Upper lobe of left lung (tissue), 6 donors: ENCODE results near the gene PLXNA4. TPM values are rescaled to one million over a fixed set of nuclear protein-coding genes. Genes with fewer than 3 reads are reported as not detected.

Experiments used
- ATAC-seq, 2 donors: fragments of 200-7000 bp; cut with Tn5 transposase; one replicate each; pipeline ENCODE4 v1.9.1; 2022; ENCODE audit warnings: mild to moderate bottlenecking in 2 of 2, moderate library complexity in 2 of 2; ENCODE audit not compliant: low FRiP score in 2 of 2
- DNase-seq, 2 donors: peaks; one replicate each; pipeline ENCODE4 v3.0.0-alpha.2; 2019 to 2020
- H3K27ac ChIP-seq, 4 donors: fragments of 200-600 bp; sonication (generic); one replicate each; pipeline ENCODE4 v1.5.1; 2016 to 2019
- H3K27me3 ChIP-seq, 4 donors: fragments of 200-600 bp; sonication (generic); one replicate each; pipeline ENCODE4 v1.5.1; 2017 to 2019
- H3K36me3 ChIP-seq, 4 donors: fragments of 200-600 bp; sonication (generic); one replicate each; pipeline ENCODE4 v1.5.1; 2016 to 2019
- H3K4me1 ChIP-seq, 4 donors: fragments of 200-600 bp; sonication (generic); one replicate each; pipeline ENCODE4 v1.5.1; 2018 to 2019
- H3K4me3 ChIP-seq, 4 donors: fragments of 200-600 bp; sonication (generic); one replicate each; pipeline ENCODE4 v1.5.1; 2017 to 2019; ENCODE audit warnings: mild to moderate bottlenecking in 2 of 4, moderate library complexity in 1 of 4
- H3K9me3 ChIP-seq, 4 donors: fragments of 200-600 bp; sonication (generic); one replicate each; pipeline ENCODE4 v1.5.1; 2018 to 2019
- EP300 ChIP-seq, 4 donors: sonication (generic); formaldehyde crosslinking; IDR thresholded peaks; one replicate each; pipeline ENCODE4 v1.5.1; 2017; ENCODE audit warnings: antibody characterized with exemption in 4 of 4, control low read depth in 2 of 4
- POLR2A ChIP-seq, 4 donors: fragments of 450-650 bp; IDR thresholded peaks; one replicate each; pipeline ENCODE4 v1.5.1; 2016 to 2017; ENCODE audit warnings: antibody characterized with exemption in 4 of 4, mild to moderate bottlenecking in 2 of 4
- POLR2AphosphoS5 ChIP-seq, 2 donors: sonication (generic); formaldehyde crosslinking; IDR thresholded peaks; one replicate each; pipeline ENCODE4 v1.5.1; 2017; ENCODE audit warnings: antibody characterized with exemption in 2 of 2
- WGBS, 2 donors: methylation state at CpG; one replicate each; pipeline ENCODE4 v1.1.5; 2017 to 2018; 5-methylcytosine and 5-hydroxymethylcytosine counted together
- total RNA-seq, 6 donors: library from RNA; depleted of rRNA in 4 of 6; stranded (reverse); fragments of >200 nt in 4 of 6; gene quantifications; one replicate each; pipeline versions ENCODE4 v1.1.0 to v1.2.1, GENCODE V29; 2016 to 2021
- TF ChIP-seq, protein P1 (sequence below), 6 experiments: fragments of 450-650 bp in 4 of 6; fragments of 200-600 bp in 2 of 6; sonication (generic) in 2 of 6; IDR thresholded peaks; one replicate each; pipeline ENCODE4 v1.5.1; 2016 to 2019; ENCODE audit warnings: antibody characterized with exemption in 6 of 6
- donor health status: DM: no; HTN: no; CAD: no; lungs with moderate emphysema.
- donor health status: DM: no; HTN: yes; CAD: no; lungs with severe emphysema.

Gene PLXNA4
- total RNA-seq, 6 donors from 2014 or later, result 1.1 to 5.9 (median 2.6) TPM

DNA sequence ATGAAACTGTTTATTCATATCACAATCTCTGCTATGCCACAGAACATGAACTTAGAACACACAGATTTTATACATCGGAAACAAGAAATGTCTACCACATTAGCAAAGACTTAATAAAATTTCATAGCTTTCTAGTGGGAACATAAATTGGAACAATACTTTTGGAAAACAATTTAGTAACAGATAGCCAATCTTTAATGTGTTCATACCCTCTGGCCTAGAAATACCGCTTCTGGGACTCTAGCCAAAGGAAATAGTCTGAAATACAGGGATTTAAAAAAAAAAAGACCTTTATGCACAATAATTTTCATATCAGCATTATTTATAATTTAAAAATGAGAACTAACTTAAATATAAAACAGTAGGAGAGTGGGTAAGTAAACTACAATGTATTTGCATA is 168.5 kb downstream of the PLXNA4 start:
- TF ChIP-seq EP300 (IDR thresholded peaks at IDR 0.05) (no peak), POLR2A (IDR thresholded peaks at IDR 0.05) (no peak), POLR2AphosphoS5 (IDR thresholded peaks at IDR 0.05) (no peak)
- TF ChIP-seq, protein P1, sequence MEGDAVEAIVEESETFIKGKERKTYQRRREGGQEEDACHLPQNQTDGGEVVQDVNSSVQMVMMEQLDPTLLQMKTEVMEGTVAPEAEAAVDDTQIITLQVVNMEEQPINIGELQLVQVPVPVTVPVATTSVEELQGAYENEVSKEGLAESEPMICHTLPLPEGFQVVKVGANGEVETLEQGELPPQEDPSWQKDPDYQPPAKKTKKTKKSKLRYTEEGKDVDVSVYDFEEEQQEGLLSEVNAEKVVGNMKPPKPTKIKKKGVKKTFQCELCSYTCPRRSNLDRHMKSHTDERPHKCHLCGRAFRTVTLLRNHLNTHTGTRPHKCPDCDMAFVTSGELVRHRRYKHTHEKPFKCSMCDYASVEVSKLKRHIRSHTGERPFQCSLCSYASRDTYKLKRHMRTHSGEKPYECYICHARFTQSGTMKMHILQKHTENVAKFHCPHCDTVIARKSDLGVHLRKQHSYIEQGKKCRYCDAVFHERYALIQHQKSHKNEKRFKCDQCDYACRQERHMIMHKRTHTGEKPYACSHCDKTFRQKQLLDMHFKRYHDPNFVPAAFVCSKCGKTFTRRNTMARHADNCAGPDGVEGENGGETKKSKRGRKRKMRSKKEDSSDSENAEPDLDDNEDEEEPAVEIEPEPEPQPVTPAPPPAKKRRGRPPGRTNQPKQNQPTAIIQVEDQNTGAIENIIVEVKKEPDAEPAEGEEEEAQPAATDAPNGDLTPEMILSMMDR (IDR thresholded peaks at IDR 0.05), result no peak
- peaks cover 0 to 5% (median 2%) of the 10 kb centered on the region in 4 donors for H3K4me1 ChIP-seq
- H3K4me3 ChIP-seq, result no peak overlapping the region
- H3K9me3 ChIP-seq, result no peaks in the 10 kb centered on the region
- DNase-seq, result no peak
- no peaks in the 10 kb centered on the region for H3K36me3 ChIP-seq
- no peak overlapping the region for H3K27ac ChIP-seq
- WGBS, 2 donors, result 76 to 87% methylated on average over 2 of the region's 2 CpGs
- no peaks in the 10 kb centered on the region for H3K27me3 ChIP-seq
- ATAC-seq, result no peak

DNA sequence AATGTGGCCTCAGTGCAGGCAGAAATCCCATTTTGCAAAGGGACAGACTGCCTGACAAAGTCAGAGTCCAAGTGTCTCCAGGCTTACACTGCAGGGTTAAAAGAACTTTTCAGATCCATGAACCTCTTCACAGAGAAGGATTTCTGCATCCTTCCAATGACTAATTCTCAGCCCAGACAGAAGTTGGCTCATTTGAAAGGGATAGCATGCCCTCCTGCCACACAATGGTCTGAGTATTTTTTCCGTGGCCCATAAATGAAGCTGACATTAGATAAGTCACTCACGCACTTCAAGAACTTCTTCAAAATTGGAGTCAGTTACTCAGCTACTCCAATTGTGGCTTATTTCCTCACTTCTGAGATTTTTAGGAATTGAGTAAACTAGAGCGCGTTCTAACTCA is 170.2 kb downstream of the PLXNA4 start:
- TF ChIP-seq POLR2A (IDR thresholded peaks at IDR 0.05) (no peak), EP300 (IDR thresholded peaks at IDR 0.05) (no peak), POLR2AphosphoS5 (IDR thresholded peaks at IDR 0.05) (no peak)
- TF ChIP-seq, protein P1 (IDR thresholded peaks at IDR 0.05), result no peak
- DNase-seq (no peak), ATAC-seq (no peak)
- Histone ChIP-seq H3K36me3 (no peaks in the 10 kb centered on the region), H3K27ac (no peak overlapping the region), H3K4me1 (peaks cover 0 to 5% (median 2%) of the 10 kb centered on the region in 4 donors), H3K27me3 (no peaks in the 10 kb centered on the region), H3K4me3 (no peak overlapping the region), H3K9me3 (no peaks in the 10 kb centered on the region)
- 89 to 92% methylated on average over 4 of the region's 4 CpGs for WGBS, 2 donors

DNA sequence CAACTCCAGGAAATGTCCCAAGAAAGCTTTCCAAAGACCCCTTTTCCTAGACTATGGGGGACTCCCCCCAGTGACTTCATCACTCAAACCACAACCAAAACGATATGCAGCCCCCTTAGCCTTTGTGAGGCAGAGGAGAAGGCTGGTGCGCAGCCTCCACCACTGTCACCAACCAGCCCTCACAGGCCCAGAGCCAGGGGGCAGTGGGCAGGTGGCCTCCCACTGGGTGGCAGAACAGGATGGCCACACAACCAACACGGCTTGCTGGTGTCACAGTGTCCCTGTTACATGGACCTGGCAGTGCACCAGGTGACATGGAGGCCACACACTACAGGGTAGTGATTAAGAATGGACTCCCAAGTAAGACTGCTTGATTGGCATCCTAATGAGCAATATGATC is 172.0 kb downstream of the PLXNA4 start:
- no peaks in the 10 kb centered on the region for H3K36me3 ChIP-seq
- H3K4me1 ChIP-seq, result no peaks in the 10 kb centered on the region
- 92 to 95% methylated on average over 3 of the region's 3 CpGs for WGBS, 2 donors
- H3K27ac ChIP-seq, result no peak overlapping the region
- TF ChIP-seq POLR2AphosphoS5 (IDR thresholded peaks at IDR 0.05) (no peak), POLR2A (IDR thresholded peaks at IDR 0.05) (no peak)
- ATAC-seq (no peak), DNase-seq (peak in 1 of 2 donors; percentile 36)
- H3K9me3 ChIP-seq, result no peaks in the 10 kb centered on the region
- no peaks in the 10 kb centered on the region for H3K27me3 ChIP-seq
- H3K4me3 ChIP-seq, result no peak overlapping the region

DNA sequence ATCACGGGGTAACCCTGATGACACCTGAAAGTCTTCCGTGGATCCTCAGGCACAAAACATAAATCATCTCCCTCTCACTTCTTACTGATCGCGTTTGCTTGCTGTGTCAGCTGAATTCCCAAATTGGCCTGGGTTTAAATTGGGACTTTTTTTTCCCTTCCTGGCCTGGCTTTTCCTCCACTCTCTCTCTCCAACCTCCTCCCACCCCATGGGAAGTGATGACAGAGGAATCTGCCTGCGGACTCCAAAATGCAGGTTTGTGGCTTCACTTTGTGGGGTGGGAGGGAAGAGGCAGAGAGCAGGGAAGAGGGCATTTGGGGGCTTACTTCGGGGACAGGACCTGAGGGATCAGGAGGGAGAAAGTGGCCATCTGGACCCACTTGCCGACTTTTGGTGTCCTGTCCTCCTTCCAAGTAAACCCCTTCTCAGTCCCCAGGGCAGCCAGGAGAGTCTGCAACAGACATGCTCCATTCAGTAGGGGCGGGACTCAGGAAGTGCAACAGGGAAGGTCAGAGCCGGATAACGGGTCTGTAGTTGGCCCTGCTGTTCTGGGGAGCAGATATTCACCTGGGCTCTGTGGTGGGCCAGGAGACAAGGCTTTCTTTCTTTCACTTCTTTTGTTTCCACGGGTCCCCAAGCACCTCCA is 172.7 kb downstream of the PLXNA4 start:
- ATAC-seq (no peak), DNase-seq (no peak)
- TF ChIP-seq POLR2A (IDR thresholded peaks at IDR 0.05), result no peak
- TF ChIP-seq POLR2AphosphoS5 (IDR thresholded peaks at IDR 0.05), result no peak
- Histone ChIP-seq H3K27ac (no peak overlapping the region), H3K9me3 (no peaks in the 10 kb centered on the region), H3K4me1 (no peaks in the 10 kb centered on the region), H3K36me3 (no peaks in the 10 kb centered on the region), H3K27me3 (no peaks in the 10 kb centered on the region), H3K4me3 (no peak overlapping the region)
- WGBS, 2 donors, result 52 to 55% methylated on average over 11 of the region's 11 CpGs

DNA sequence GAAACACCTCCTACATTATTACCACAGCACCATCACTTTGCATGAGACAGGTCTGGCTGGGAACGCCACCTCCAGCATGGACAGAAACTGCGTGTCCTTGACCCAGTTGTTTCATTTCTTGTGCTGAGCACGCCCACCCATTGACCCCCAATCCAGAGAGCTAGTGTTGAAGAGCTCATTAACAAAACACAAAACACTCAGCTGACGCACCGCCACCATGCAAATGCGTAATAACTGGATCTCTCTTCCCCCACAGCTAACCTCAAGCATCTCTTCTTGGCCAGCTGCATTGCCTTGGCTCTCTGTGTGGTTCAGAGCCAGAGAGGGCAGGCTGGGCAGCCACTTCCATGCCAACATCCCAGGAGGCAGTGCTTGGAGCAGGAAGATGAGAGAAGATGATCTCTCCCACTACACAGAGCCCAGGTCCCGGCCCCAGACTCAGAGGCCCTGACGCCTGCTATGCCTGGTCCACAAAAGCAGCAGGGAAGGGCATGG is 173.5 kb downstream of the PLXNA4 start:
- DNase-seq (peak in 1 of 2 donors; percentile 24), ATAC-seq (no peak)
- Histone ChIP-seq H3K27ac (no peak overlapping the region), H3K27me3 (no peaks in the 10 kb centered on the region), H3K36me3 (no peaks in the 10 kb centered on the region), H3K4me3 (no peak overlapping the region), H3K9me3 (no peaks in the 10 kb centered on the region), H3K4me1 (no peaks in the 10 kb centered on the region)
- 70 to 76% methylated on average over 6 to 8 of the region's 8 CpGs for WGBS, 2 donors
- TF ChIP-seq POLR2A (IDR thresholded peaks at IDR 0.05) (no peak), POLR2AphosphoS5 (IDR thresholded peaks at IDR 0.05) (no peak), EP300 (IDR thresholded peaks at IDR 0.05) (no peak)
- TF ChIP-seq, protein P1 (IDR thresholded peaks at IDR 0.05), result no peak

DNA sequence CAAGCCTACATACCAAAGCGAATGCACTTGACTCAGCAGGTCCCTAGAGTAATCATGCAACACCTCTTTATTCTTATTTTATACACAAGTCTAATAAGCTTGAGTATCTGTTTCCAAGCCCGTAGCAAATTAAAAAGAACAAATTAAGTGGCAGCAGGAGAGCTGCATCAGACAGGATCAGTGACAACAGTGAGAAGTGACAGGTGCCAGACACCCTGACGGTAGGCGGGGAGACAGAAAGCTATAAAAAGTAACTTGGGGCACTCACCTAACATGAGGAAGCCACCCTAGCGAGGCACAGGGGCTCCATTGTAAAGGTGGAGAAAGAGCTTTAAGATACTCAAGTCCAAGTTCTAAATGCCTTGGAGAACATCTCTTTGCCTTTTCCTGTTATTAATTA is 174.2 kb downstream of the PLXNA4 start:
- ATAC-seq (no peak), DNase-seq (no peak)
- H3K27me3 ChIP-seq, result no peaks in the 10 kb centered on the region
- H3K4me3 ChIP-seq, result no peak overlapping the region
- H3K36me3 ChIP-seq, result no peaks in the 10 kb centered on the region
- H3K4me1 ChIP-seq, result no peaks in the 10 kb centered on the region
- TF ChIP-seq, protein P1 (IDR thresholded peaks at IDR 0.05), result no peak
- TF ChIP-seq POLR2AphosphoS5 (IDR thresholded peaks at IDR 0.05) (no peak), EP300 (IDR thresholded peaks at IDR 0.05) (no peak), POLR2A (IDR thresholded peaks at IDR 0.05) (no peak)
- WGBS, 2 donors, result 76 to 82% methylated on average over 5 of the region's 5 CpGs
- H3K27ac ChIP-seq, result no peak overlapping the region
- H3K9me3 ChIP-seq, result no peaks in the 10 kb centered on the region
